ENCODE measurements around the gene CLASP2.
"Not testable (repeated sequence)": the region's sequence is repeated elsewhere in the genome, so short reads cannot be mapped to it uniquely, and the experiment has no call there.

CLASP2 gene

DNA sequence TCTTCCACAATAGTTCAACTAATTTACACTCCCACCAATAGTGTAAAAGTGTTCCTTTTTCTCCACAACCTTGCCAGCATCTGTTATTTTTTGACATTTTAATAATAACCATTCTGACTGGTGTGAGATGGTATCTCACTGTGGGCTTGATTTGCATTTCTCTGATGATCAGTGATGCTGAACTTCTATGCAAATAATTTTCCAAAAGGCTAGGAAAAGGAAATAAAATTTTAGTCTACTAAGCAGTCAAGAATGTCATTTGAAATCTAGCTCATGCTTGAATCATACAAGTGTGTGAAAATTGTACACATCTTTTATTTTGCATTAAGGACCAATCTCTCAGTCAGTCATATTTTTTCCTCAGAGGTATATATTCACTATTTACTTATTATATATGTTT, 176.1 kb downstream of the CLASP2 start:
- no peak for DNase-seq (ENCODE audit: low read depth in 2 of 2)

GRCh38 chr3:33538678-33539339, 179.2 kb downstream of the CLASP2 start:
- DNase-seq (ENCODE audit: low read depth in 2 of 2) = no peak

- DNase-seq (ENCODE audit: low read depth in 2 of 2) = no peak
These were observed 180.9 kb downstream of the CLASP2 start for GRCh38 chr3:33537133-33537532.

DNA sequence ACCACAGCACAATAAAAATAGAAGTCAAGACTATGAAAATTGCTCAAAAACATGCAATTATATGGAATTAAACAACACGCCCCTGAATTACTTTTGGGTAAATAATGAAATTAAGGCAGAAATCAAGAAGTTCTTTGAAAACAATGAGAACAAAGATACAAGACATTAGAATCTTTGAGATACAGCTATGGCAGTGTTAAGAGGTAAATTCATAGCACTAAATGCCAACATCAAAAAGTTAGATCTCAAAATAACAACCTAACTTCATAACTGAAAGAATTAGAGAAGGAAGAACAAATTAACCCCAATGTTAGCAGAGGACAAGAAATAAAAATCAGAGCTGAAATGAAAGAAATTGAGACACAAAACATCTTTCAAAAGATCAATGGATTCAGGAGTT, 191.3 kb downstream of the CLASP2 start:
- DNase-seq (ENCODE audit: low read depth in 2 of 2) = no peak

GRCh38 chr3:33525232-33525631, 192.8 kb downstream of the CLASP2 start:
- no peak for DNase-seq (ENCODE audit: low read depth in 2 of 2)

- DNase-seq (ENCODE audit: low read depth in 2 of 2) = no peak
These were observed 194.9 kb downstream of the CLASP2 start for GRCh38 chr3:33523093-33523667.

- DNase-seq (ENCODE audit: low read depth in 2 of 2) = no peak
These were observed 196.3 kb downstream of the CLASP2 start for GRCh38 chr3:33521736-33522135.

DNA sequence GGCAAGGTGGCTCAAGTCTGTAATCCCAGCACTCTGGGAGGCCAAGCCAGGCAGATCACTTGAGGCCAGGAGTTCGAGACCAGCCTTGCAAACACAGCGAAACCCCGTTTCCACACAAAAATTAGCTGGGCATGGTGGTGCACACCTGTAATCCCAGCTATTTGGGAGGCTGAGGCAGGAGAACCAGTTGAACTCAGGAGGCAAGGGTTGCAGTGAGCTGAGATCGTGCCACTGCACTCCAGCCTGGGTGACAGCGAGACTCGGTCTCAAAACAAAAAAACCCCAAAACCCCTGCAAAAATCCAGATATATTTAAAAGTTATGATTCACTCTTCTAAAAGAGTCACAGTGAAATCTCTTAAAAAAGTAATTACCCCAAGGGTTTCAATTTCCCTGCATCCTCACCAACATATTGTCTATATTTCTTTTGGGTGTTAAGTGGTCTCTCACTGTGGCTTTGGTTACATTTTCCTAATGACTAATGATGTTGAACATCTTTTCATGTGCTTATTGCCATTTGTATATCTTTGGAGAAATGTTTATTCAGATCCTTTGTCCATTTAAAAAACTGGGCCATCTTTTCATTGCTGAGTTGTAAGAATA, 204.7 kb downstream of the CLASP2 start:
- no peak for DNase-seq (ENCODE audit: low read depth in 2 of 2)

DNA sequence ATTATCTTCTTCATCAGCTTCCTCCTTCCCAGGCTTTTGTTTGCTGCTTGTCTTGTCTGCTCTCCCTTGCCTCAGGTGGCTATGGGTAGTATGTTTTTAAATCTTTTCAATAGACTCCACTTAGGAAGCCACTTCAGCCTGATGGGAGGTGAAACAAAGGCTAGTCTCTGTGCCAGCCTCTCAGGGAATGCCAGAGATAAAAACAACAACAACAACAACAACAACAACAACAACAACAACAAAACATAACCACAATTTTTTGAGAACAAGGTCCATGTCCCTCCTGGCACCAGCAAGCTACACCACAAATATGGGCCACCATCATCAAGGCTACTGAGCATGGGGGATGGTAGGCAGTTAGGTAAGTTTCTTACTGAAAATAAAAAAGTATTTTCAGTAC, 213.0 kb downstream of the CLASP2 start:
- no peak for DNase-seq (ENCODE audit: low read depth in 2 of 2)

GRCh38 chr3:33496449-33496848, 221.6 kb downstream of the CLASP2 start:
- no peak for DNase-seq (ENCODE audit: low read depth in 2 of 2)

GRCh38 chr3:33491721-33492120, 226.3 kb downstream of the CLASP2 start:
- DNase-seq (ENCODE audit: low read depth in 2 of 2) = no peak

GRCh38 chr3:33490641-33491241, 227.3 kb downstream of the CLASP2 start:
- no peak for DNase-seq (ENCODE audit: low read depth in 2 of 2)

GRCh38 chr3:33488683-33489082, 229.4 kb downstream of the CLASP2 start:
- no peak for DNase-seq (ENCODE audit: low read depth in 2 of 2)

DNA sequence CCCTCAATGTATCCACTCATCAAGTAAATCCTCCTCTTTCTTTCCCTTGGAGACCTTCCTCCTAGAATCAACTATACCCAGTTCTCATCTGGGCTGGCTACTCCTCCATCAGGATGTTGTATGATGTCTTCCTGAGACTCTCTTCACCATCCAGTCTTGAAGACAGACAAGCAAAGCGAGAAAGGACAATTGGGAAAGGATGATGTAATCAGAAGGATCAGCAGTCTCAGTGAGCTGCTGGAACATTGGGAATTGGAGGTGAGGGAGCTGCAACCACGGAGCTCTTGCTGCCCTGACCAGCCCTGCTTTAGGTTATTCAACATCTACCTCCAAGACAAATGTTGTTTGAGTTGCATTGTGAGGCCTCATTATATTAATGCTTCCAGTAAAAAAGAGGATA, 229.8 kb downstream of the CLASP2 start:
- DNase-seq (ENCODE audit: low read depth in 2 of 2) = no peak

DNA sequence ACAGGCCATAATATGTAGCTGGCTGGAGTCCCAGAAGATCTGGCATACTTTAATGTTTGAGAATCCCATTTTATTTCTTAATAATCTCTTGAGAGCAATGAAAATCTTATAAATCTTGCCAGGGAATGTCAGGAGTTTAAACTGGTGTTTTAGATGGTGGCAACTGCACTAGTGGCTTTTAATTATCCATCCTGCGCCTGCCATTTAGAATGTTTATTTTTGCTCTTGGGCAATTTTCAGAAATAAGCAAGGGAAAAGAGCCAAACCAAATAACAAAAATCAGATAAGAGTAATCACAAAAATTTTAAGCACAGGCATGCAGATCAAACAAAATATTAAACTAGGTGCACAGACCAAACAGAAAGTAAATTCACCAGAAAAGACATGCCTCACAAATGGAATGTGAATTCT, 235.9 kb downstream of the CLASP2 start:
- no peak for DNase-seq (ENCODE audit: low read depth in 2 of 2)

DNA sequence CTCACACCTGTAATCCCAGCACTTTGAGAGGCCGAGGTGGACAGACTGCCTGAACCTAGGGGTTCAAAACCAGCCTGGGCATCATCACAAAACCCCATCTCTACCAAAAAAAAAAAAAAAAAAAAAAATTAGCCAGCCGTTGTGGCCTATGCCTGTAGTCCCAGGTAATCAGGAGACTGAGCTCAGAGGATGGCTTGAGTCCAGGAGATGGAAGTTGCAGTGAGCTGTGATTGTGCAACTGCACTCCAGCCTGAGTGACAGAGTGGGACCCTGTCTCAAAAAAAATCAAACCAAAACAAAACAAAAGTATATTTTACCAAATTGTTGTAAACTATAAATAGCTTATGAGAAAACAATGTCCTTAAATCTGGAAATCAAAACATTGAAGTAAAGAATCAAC, 243.2 kb downstream of the CLASP2 start:
- DNase-seq (ENCODE audit: low read depth in 2 of 2) = no peak

- no peak for DNase-seq (ENCODE audit: low read depth in 2 of 2)
These were observed 244.2 kb downstream of the CLASP2 start for GRCh38 chr3:33473813-33474212.

DNA sequence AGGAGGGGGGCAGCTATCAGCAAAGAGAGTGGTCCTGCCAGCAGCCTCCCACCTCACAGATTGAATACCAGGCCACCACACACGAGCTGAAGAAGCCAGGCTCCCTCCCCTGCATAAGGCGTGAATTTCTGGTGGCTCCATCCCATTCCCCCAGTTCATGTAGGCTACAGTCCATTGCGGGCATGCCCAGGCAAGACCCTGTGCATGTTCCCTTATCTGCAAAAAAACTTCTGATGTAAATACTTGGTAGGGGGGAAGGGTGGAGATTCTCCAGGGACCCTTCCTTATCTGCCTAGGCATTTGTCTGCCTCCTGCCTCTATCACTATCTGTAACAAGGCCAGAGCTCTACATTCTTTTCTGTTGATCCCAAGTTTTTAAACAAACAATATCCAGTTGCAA, 250.3 kb downstream of the CLASP2 start:
- DNase-seq (ENCODE audit: low read depth in 2 of 2) = no peak

- DNase-seq (ENCODE audit: low read depth in 2 of 2) = no peak
These were observed 257.0 kb downstream of the CLASP2 start for GRCh38 chr3:33461097-33461496.

DNA sequence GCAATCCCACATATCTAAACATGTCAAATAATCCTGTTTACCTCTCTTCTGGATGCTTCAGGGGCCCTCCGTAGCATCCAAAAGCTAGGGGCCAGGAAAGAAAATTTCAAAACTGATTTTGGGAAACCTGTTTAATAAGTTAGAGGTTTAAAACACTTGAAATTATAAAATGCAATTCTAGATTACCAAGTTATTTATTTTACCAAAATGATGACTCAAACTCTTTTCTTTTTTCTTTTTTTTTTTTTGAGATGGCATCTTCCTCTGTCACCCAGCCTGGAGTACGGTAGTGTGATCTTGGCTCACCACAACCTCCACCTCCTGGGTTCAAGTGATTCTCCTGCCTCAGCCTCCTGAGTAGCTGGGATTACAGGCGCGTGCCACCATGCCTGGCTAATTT, 258.5 kb downstream of the CLASP2 start:
- DNase-seq (ENCODE audit: low read depth in 2 of 2) = not testable (repeated sequence)

GRCh38 chr3:33458446-33458845, 259.6 kb downstream of the CLASP2 start:
- no peak for DNase-seq (ENCODE audit: low read depth in 2 of 2)

DNA sequence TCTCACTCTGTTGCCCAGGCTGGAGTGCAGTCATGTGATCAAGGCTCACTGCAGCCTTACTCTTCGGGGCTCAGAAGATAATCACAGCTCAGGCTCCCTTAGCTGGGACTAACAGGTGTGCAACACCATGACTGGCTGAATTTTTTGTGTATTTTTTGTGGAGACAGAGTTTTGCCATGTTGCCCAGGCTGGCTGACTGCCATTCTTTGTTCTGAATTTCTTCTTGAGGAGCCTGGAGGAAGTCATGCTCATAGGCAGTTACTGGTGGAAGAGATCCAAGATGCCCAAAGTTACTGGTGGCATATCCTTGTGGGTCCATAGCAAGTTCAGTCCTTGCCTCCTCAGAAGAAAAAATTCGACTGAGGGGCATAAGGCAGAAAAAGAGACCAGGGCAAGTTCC, 261.3 kb downstream of the CLASP2 start:
- DNase-seq (ENCODE audit: low read depth in 2 of 2) = no peak

DNA sequence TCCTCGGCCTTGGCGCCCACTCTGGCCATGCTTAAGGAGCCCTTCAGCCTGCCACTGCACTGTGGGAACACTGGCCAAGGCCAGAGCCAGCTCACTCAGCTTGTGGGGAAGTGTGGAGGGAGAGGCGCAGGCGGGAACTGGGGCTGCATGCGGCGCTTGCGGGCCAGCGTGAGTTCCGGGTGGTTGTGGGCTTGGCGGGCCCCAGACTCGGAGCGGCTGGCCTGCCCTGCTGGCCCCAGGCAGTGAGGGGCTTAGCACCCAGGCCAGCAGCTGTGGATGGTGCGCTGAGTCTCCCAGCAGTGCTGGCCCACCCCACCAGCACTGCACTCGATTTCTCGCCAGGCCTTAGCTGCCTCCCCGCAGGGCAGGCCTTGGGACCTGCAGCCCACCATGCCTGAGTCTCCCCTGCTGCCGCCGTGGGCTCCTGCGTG, 264.7 kb downstream of the CLASP2 start:
- DNase-seq (ENCODE audit: low read depth in 2 of 2) = no peak

Data from stimulated activated CD4-positive, alpha-beta T cell treated with anti-CD3 and anti-CD28 coated beads, Interleukin-15, amount 100 ng/mL, for 48 hours (primary cell).